T-cell (primary cell): Measurements from ENCODE around the gene WDR88. TPM values are rescaled to one million over a fixed set of nuclear protein-coding genes. Genes with fewer than 3 reads are reported as not detected.
"Not testable (repeated sequence)": the region's sequence is repeated elsewhere in the genome, so short reads cannot be mapped to it uniquely, and the experiment has no call there.

ENCODE experiments used
- ATAC-seq, 4 experiments: fragments of 200-7000 bp in 3 of 4; fragments of 150-1000 bp in 1 of 4; cut with Tn5 transposase; replicated peaks in 1 of 4; 1 replicate in 3 of 4; 2 replicates in 1 of 4; pipeline ENCODE4 v1.10.0; 2021; ENCODE audit warnings: moderate library complexity in 3 of 4, mild to moderate bottlenecking in 2 of 4, moderate number of reproducible peaks in 1 of 4
- CTCF ChIA-PET, 2 donors: fragments of 300-600 bp; sonication (Branson Sonifier 250); formaldehyde crosslinking; loops; one replicate each; lab custom pipeline; 2022; ENCODE audit warnings: antibody characterized with exemption in 2 of 2; lab: Charles Lee
- POLR2A ChIA-PET, 2 donors: fragments of 300-600 bp; sonication (Branson Sonifier 250); formaldehyde crosslinking; loops; one replicate each; lab custom pipeline; 2022; ENCODE audit warnings: antibody characterized with exemption in 2 of 2; lab: Charles Lee
- DNase-seq, 35 experiments: peaks; one replicate each; pipeline versions ENCODE4 v3.0.0 to v3.0.0-alpha.2; 2013 to 2023
- H3K27ac ChIP-seq: one replicate; pipeline ENCODE4 v1.5.1; 2013; ENCODE audit warnings: low read length
- H3K27me3 ChIP-seq, 2 experiments: replicated peaks in 1 of 2; 1 replicate in 1 of 2; 2 replicates in 1 of 2; pipeline versions ENCODE4 v1.6.1 to v1.7.0; 2013; ENCODE audit warnings: low read length in 1 of 2, mixed read lengths in 1 of 2; ENCODE audit not compliant: control insufficient read depth in 2 of 2, insufficient read depth in 2 of 2; ENCODE audit errors: extremely low read depth in 1 of 2
- H3K36me3 ChIP-seq, 2 donors: 1 replicate in 1 of 2; 2 replicates in 1 of 2; pipeline versions ENCODE4 v1.6.1 to v1.7.0; 2013; ENCODE audit warnings: low read length in 1 of 2; ENCODE audit not compliant: control insufficient read depth in 2 of 2, insufficient read depth in 1 of 2; ENCODE audit errors: extremely low read depth in 1 of 2
- H3K4me1 ChIP-seq, 2 experiments: 1 replicate in 1 of 2; 2 replicates in 1 of 2; pipeline versions ENCODE4 v1.6.1 to v1.7.0; 2013; ENCODE audit warnings: low read length in 2 of 2, mixed read lengths in 1 of 2; ENCODE audit not compliant: insufficient read depth in 2 of 2, control insufficient read depth in 1 of 2; ENCODE audit errors: extremely low read depth in 1 of 2
- H3K4me3 ChIP-seq, 2 donors: 1 replicate in 1 of 2; 2 replicates in 1 of 2; pipeline versions ENCODE4 v1.5.1 to v1.7.0; 2013; ENCODE audit warnings: mild to moderate bottlenecking in 2 of 2, low read length in 1 of 2, moderate library complexity in 1 of 2; ENCODE audit not compliant: control insufficient read depth in 1 of 2; ENCODE audit errors: extremely low read depth in 1 of 2
- H3K9me3 ChIP-seq: 2 replicates; pipeline ENCODE4 v1.7.0; 2013
- H3K27ac Mint-ChIP-seq, 2 donors: one replicate each; pipeline ENCODE4 v1.8.0; 2020 to 2021; ENCODE audit warnings: mild to moderate bottlenecking in 2 of 2, mixed read lengths in 2 of 2
- H3K27me3 Mint-ChIP-seq, 2 donors: one replicate each; pipeline ENCODE4 v1.8.0; 2021 to 2022; ENCODE audit warnings: mixed read lengths in 2 of 2
- H3K36me3 Mint-ChIP-seq: one replicate; pipeline ENCODE4 v1.8.0; 2021; ENCODE audit warnings: mixed read lengths
- H3K4me1 Mint-ChIP-seq, 3 donors: one replicate each; pipeline ENCODE4 v1.8.0; 2020 to 2022; ENCODE audit warnings: mixed read lengths in 3 of 3, mild to moderate bottlenecking in 1 of 3
- H3K4me3 Mint-ChIP-seq, 3 donors: one replicate each; pipeline ENCODE4 v1.8.0; 2020 to 2022; ENCODE audit warnings: mild to moderate bottlenecking in 3 of 3, mixed read lengths in 3 of 3, moderate library complexity in 3 of 3
- H3K9me3 Mint-ChIP-seq, 3 donors: one replicate each; pipeline ENCODE4 v1.8.0; 2020 to 2022; ENCODE audit warnings: mixed read lengths in 3 of 3
- WGBS: methylation state at CpG from one replicate; pipeline ENCODE4 v1.1.5; 2013; ENCODE audit warnings: missing lambda C conversion rate; ENCODE audit not compliant: insufficient coverage; 5-methylcytosine and 5-hydroxymethylcytosine counted together
- total RNA-seq, 35 experiments: library from RNA in 6 of 35; stranded (reverse) in 6 of 35; fragments of 120-200 nt in 1 of 35; gene quantifications; one replicate each; pipeline versions ENCODE4 v1.2.1 to v1.2.4 and lab custom pipeline; 2013 to 2026

WDR88 gene
- total RNA-seq, 5 donors from 2014 or later (not counting 1 experiment from before 2014, with no cell fraction given), result 0.20 to 0.56 TPM; not detected in 3

- no peak overlapping the region for H3K4me3 ChIP-seq
- H3K27me3 ChIP-seq, result peaks cover 5 to 62% of the 10 kb centered on the region in 2 experiments
- CTCF ChIA-PET, result no interaction called here
- no peak for ATAC-seq
- Mint-ChIP-seq H3K36me3 (no peaks in the 10 kb centered on the region), H3K9me3 (no peaks in the 10 kb centered on the region), H3K27ac (no peak overlapping the region), H3K4me3 (no peak overlapping the region), H3K27me3 (peaks cover 21 to 44% of the 10 kb centered on the region in 2 donors), H3K4me1 (peaks cover under 1 to 3% (median 3%) of the 10 kb centered on the region in 3 donors)
- DNase-seq, result no peak
- WGBS, result 83% methylated on average over 9 of the region's 9 CpGs
- no peaks in the 10 kb centered on the region for H3K36me3 ChIP-seq
- H3K9me3 ChIP-seq, result no peaks in the 10 kb centered on the region
- no peak overlapping the region for H3K27ac ChIP-seq
- POLR2A ChIA-PET, result no interaction called here
- peaks cover 0 to 7% of the 10 kb centered on the region in 2 experiments for H3K4me1 ChIP-seq
Observed at GRCh38 chr19:33220735-33221134, 88.8 kb downstream of the WDR88 start.

GRCh38 chr19:33221638-33222037 lies 89.7 kb downstream of the WDR88 start:
- DNase-seq (no peak), ATAC-seq (no peak)
- H3K27me3 Mint-ChIP-seq, result peaks cover 30 to 51% of the 10 kb centered on the region in 2 donors
- H3K27ac Mint-ChIP-seq, result no peak overlapping the region
- Histone ChIP-seq H3K27me3 (peaks cover 5 to 67% of the 10 kb centered on the region in 2 experiments), H3K4me3 (no peak overlapping the region), H3K9me3 (no peaks in the 10 kb centered on the region), H3K36me3 (no peaks in the 10 kb centered on the region), H3K4me1 (peaks cover 0 to 16% of the 10 kb centered on the region in 2 experiments), H3K27ac (no peak overlapping the region)
- H3K9me3 Mint-ChIP-seq, result no peaks in the 10 kb centered on the region
- POLR2A ChIA-PET, result no interaction called here
- H3K4me3 Mint-ChIP-seq, result no peak overlapping the region
- peaks cover 10% of the 10 kb centered on the region in 3 donors for H3K4me1 Mint-ChIP-seq
- WGBS, result 85% methylated on average over 4 of the region's 6 CpGs
- CTCF ChIA-PET, result no interaction called here
- no peaks in the 10 kb centered on the region for H3K36me3 Mint-ChIP-seq

- peaks cover 33 to 55% of the 10 kb centered on the region in 2 donors for H3K27me3 Mint-ChIP-seq
Observed at GRCh38 chr19:33222255-33222654, 90.3 kb downstream of the WDR88 start.

GRCh38 chr19:33224694-33225457 lies 93.0 kb downstream of the WDR88 start:
- Histone ChIP-seq H3K9me3 (no peaks in the 10 kb centered on the region), H3K4me1 (peaks cover 0 to 20% of the 10 kb centered on the region in 2 experiments), H3K4me3 (no peak overlapping the region), H3K27ac (no peak overlapping the region), H3K27me3 (peaks cover 9 to 77% of the 10 kb centered on the region in 2 experiments), H3K36me3 (no peaks in the 10 kb centered on the region)
- WGBS, result 70% methylated on average over 18 of the region's 18 CpGs
- Mint-ChIP-seq H3K9me3 (peaks cover 13 to 14% (median 14%) of the 10 kb centered on the region in 3 donors), H3K27me3 (peaks cover 54 to 71% of the 10 kb centered on the region in 2 donors), H3K27ac (no peak overlapping the region), H3K4me1 (peaks cover 10 to 14% (median 11%) of the 10 kb centered on the region in 3 donors), H3K36me3 (peaks cover 12% of the 10 kb centered on the region), H3K4me3 (peak overlapping the region; percentile 39 to 41 (median 39))
- ChIA-PET POLR2A (no interaction called here), CTCF (interaction anchor here in 1 of 2 donors (0.7 to 1.7 kb wide), 2 partner anchors 11 to 133 kb away, joined by 3 to 8 read pairs; no protein-coding TSS in a partner anchor)
- ATAC-seq, result no peak
- no peak for DNase-seq

More at GRCh38 chr19:33222255-33222654, 90.3 kb downstream of the WDR88 start:
- H3K36me3 ChIP-seq, DNase-seq, H3K27ac ChIP-seq, H3K27ac Mint-ChIP-seq, H3K9me3 ChIP-seq, H3K4me3 Mint-ChIP-seq, POLR2A ChIA-PET, H3K9me3 Mint-ChIP-seq, CTCF ChIA-PET, ATAC-seq, H3K4me3 ChIP-seq, H3K36me3 Mint-ChIP-seq: not testable (repeated sequence)
- H3K4me1 Mint-ChIP-seq, result peaks cover 10 to 12% (median 11%) of the 10 kb centered on the region in 3 donors
- peaks cover 5 to 73% of the 10 kb centered on the region in 2 experiments for H3K27me3 ChIP-seq
- no CpG with 5 or more reads among the region's 2 CpGs for WGBS
- peaks cover 0 to 19% of the 10 kb centered on the region in 2 experiments for H3K4me1 ChIP-seq

Other genes with a start within 250 kb of the WDR88 start
- gene CEP89, start 160.2 kb upstream of the WDR88 start, total RNA-seq, result 10 to 100 TPM in 3 of 5 donors, 1 to 10 TPM in 2; 8.1 to 19.9 (median 16.6) TPM
- 1 to 10 TPM; 1.1 to 3.2 (median 1.7) TPM for gene FAAP24, start 159.9 kb upstream of the WDR88 start, total RNA-seq
- under 1 TPM; 0.16 to 0.66 (median 0.33) TPM for gene RHPN2, start 67.2 kb upstream of the WDR88 start, total RNA-seq
- 10 to 100 TPM; 11.8 to 17.6 (median 14.3) TPM for gene GPATCH1, start 50.9 kb upstream of the WDR88 start, total RNA-seq
- under 1 TPM in 3 of 5 donors, not detected in 2; 0.13 to 0.55 (median 0.19) TPM for gene LRP3, start 62.2 kb downstream of the WDR88 start, total RNA-seq
- not detected for gene SLC7A10, start 93.7 kb downstream of the WDR88 start, total RNA-seq
- 1 to 10 TPM; 1.1 to 2.1 (median 1.8) TPM for gene CEBPA, start 170.4 kb downstream of the WDR88 start, total RNA-seq
- gene CEBPG, start 241.6 kb downstream of the WDR88 start, total RNA-seq, result 10 to 100 TPM; 15.9 to 27.1 (median 25.1) TPM